ENCODE results near the gene ADM2. TPM values are rescaled to one million over a fixed set of nuclear protein-coding genes. Genes with fewer than 3 reads are reported as not detected.
"Not testable (repeated sequence)": the region's sequence is repeated elsewhere in the genome, so short reads cannot be mapped to it uniquely, and the experiment has no call there.

The ADM2 gene
- total RNA-seq, 1 donor from 2014 or later, result 2.2 TPM

- peak; percentile 70 for DNase-seq (ENCODE audit: low spot score)
- Mint-ChIP-seq H3K9me3 (no peaks in the 10 kb centered on the region), H3K4me3 (ENCODE audit: low read depth) (peak overlapping the region; percentile 91), H3K27me3 (ENCODE audit: low read depth) (no peaks in the 10 kb centered on the region), H3K27ac (peak overlapping the region; percentile 98), H3K36me3 (ENCODE audit: low read depth) (peaks cover 17% of the 10 kb centered on the region), H3K4me1 (ENCODE audit: low read depth) (peaks cover 38% of the 10 kb centered on the region)
- intact Hi-C loops (cut with micrococcal nuclease), result loop anchor here (1.0 to 2.0 kb wide), 4 partner anchors 8 to 90 kb away; partner anchors contain the start of genes CHKB and KLHDC7B
Measured at GRCh38 chr22:50531546-50531961, 50.2 kb downstream of the ADM2 start.

DNA sequence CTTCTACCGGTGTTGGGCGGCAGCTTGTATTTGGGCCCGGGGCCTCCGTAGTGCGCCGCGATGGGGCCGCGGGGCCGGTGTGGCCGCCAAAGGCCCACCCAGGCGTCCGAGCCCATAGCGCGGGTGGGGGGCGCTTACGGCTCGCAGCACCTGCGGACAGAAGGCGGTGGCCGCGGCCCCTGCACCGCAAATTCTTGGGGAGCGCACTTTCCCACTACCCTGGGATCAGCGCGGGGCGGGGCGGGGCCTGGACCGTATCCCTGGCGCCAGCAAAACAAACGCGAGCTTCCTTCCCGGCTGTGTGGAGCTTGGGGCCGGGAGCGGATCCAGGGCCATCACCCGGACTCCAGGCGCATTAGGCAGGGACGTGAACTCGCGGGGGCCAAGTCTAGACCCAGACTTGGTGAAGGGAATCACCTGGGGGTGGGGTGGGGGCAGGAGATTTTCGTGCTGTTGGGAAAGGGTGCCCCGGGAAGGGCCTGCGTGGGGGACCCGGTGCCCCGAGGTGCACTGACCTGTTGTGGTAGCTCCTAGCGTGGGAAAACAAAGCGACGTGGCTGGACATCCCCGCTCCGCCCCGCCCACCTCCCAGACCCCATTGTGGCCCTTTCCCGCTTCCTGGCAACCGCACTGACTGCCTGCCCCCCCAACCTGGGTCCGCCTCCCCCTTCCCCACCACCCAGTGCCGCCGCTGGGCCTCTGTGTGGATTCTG lies 50.8 kb downstream of the ADM2 start:
- Mint-ChIP-seq H3K27me3 (ENCODE audit: low read depth) (no peaks in the 10 kb centered on the region), H3K36me3 (ENCODE audit: low read depth) (peaks cover 12% of the 10 kb centered on the region), H3K4me3 (ENCODE audit: low read depth) (peak overlapping the region; percentile 91), H3K9me3 (no peaks in the 10 kb centered on the region), H3K4me1 (ENCODE audit: low read depth) (peaks cover 37% of the 10 kb centered on the region), H3K27ac (peak overlapping the region; percentile 98)
- intact Hi-C loops (cut with micrococcal nuclease), result loop anchor here (1.0 to 2.0 kb wide), 4 partner anchors 7 to 89 kb away; partner anchors contain the start of genes CHKB and KLHDC7B
- DNase-seq (ENCODE audit: low spot score), result peak; percentile 14

DNA sequence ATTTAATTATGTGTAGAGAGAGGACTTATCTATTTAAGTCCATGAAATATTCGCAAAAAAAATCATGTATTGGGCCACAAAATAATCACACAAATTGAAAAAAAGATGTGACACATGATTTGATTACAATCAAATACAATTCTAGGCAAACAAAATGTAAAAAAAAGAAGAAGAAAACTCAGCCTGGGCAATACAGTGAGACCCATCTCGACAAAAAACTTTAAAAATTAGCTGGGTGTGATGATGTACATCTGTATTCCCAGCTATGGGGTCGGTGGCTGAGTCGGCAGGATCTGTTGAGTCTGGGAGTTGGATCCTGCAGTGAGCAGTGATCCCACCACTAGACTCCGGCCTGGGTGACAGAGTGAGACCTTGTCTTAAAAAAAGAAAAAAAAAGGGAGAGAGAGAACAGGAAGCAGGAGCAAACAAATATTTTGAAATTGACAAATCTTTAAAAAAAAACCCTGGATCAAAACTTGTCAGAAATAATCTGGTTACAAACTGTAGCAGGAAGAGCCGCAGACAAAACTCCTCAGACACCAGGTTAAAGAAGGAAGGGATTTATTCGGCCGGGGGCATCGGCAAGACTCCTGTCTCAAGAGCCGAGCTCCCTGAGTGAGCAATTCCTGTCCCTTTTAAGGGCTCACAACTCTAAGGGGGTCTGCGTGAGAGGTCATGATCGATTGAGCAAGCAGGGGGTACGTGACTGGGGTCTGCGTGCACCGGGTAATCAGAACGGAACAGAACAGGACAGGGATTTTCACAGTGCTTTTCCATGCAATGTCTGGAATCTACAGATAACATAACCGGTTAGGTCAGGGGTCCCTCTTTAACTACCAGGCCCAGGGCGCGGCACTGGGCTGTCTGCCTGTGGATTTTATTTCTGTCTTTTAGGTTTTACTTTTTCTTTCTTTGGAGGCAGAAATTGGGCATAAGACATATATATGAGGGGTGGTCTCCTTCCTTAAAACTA lies 51.8 kb downstream of the ADM2 start:
- no peaks in the 10 kb centered on the region for H3K9me3 Mint-ChIP-seq
- H3K27me3 Mint-ChIP-seq (ENCODE audit: low read depth), result no peaks in the 10 kb centered on the region
- H3K4me3 Mint-ChIP-seq (ENCODE audit: low read depth), result peak overlapping the region; percentile 91
- no peak for DNase-seq (ENCODE audit: low spot score)
- peaks cover 5% of the 10 kb centered on the region for H3K36me3 Mint-ChIP-seq (ENCODE audit: low read depth)
- peak overlapping the region; percentile 81 for H3K27ac Mint-ChIP-seq
- H3K4me1 Mint-ChIP-seq (ENCODE audit: low read depth), result peaks cover 34% of the 10 kb centered on the region
- intact Hi-C loops (cut with micrococcal nuclease), result no loop called here

GRCh38 chr22:50533856-50534711 lies 52.7 kb downstream of the ADM2 start:
- H3K27me3 Mint-ChIP-seq (ENCODE audit: low read depth); H3K36me3 Mint-ChIP-seq (ENCODE audit: low read depth); intact Hi-C loops (cut with micrococcal nuclease); H3K4me3 Mint-ChIP-seq (ENCODE audit: low read depth); H3K9me3 Mint-ChIP-seq; DNase-seq (ENCODE audit: low spot score): not testable (repeated sequence)
- H3K27ac Mint-ChIP-seq, result peak overlapping the region; percentile 21
- peaks cover 35% of the 10 kb centered on the region for H3K4me1 Mint-ChIP-seq (ENCODE audit: low read depth)

DNA sequence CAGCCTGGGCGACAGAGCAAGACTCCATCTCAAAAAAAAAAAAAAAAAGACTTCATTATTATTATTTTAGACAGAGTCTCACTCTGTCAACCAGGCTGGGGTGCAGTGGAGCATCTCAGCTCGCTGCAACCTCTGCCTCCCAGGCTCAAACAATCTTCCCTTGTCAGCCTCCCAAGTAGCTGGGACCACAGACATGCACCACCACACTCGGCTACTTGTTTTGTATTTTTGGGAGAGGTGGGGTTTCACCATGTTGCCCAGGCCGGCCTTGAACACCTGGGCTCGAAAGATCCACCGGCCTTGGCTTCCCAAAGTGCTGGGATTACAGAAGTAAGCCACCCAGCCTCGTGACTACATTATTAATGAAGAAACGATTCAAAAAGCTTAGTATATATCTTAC lies 53.8 kb downstream of the ADM2 start:
- no peaks in the 10 kb centered on the region for H3K36me3 Mint-ChIP-seq (ENCODE audit: low read depth)
- intact Hi-C loops (cut with micrococcal nuclease), result no loop called here
- peaks cover 44% of the 10 kb centered on the region for H3K4me1 Mint-ChIP-seq (ENCODE audit: low read depth)
- no peaks in the 10 kb centered on the region for H3K9me3 Mint-ChIP-seq
- H3K27me3 Mint-ChIP-seq (ENCODE audit: low read depth), result no peaks in the 10 kb centered on the region
- DNase-seq (ENCODE audit: low spot score), result no peak
- no peak overlapping the region for H3K4me3 Mint-ChIP-seq (ENCODE audit: low read depth)
- H3K27ac Mint-ChIP-seq, result no peak overlapping the region

Other genes with a start within 250 kb of the ADM2 start
- 48.8 and 49.6 TPM in 2 replicates for gene TUBGCP6, start 236.5 kb upstream of the ADM2 start, total RNA-seq
- 60.0 and 62.9 TPM in 2 replicates for gene HDAC10, start 230.3 kb upstream of the ADM2 start, total RNA-seq
- gene MAPK12, start 219.9 kb upstream of the ADM2 start, total RNA-seq, result 16.3 and 17.6 TPM in 2 replicates
- gene MAPK11, start 211.2 kb upstream of the ADM2 start, total RNA-seq, result 19.0 and 20.9 TPM in 2 replicates
- 9.8 and 11.1 TPM in 2 replicates for gene PLXNB2, start 173.9 kb upstream of the ADM2 start, total RNA-seq
- 2.3 and 2.7 TPM in 2 replicates for gene DENND6B, start 154.5 kb upstream of the ADM2 start, total RNA-seq
- 42.9 and 45.0 TPM in 2 replicates for gene PPP6R2, start 138.2 kb upstream of the ADM2 start, total RNA-seq
- gene SBF1, start 6.5 kb upstream of the ADM2 start, total RNA-seq, result 102 and 106 TPM in 2 replicates
- gene MIOX, start 5.3 kb downstream of the ADM2 start, total RNA-seq, result 0.25 TPM in 1 of 2 replicates, not detected in the other
- gene LMF2, start 26.2 kb downstream of the ADM2 start, total RNA-seq, result 77.2 and 81.8 TPM in 2 replicates
- 112 and 115 TPM in 2 replicates for gene NCAPH2, start 26.7 kb downstream of the ADM2 start, total RNA-seq
- 3.8 and 8.7 TPM in 2 replicates for gene SCO2, start 44.1 kb downstream of the ADM2 start, total RNA-seq
- gene TYMP, start 48.5 kb downstream of the ADM2 start, total RNA-seq, result 35.9 and 36.9 TPM in 2 replicates
- gene KLHDC7B, start 64.4 kb downstream of the ADM2 start, total RNA-seq, result 3.0 and 3.3 TPM in 2 replicates
- 0.62 TPM in 1 of 2 replicates, not detected in the other for gene SYCE3, start 81.4 kb downstream of the ADM2 start, total RNA-seq
- gene CPT1B, start 96.9 kb downstream of the ADM2 start, total RNA-seq, result 68.2 and 74.3 TPM in 2 replicates
- gene CHKB, start 101.3 kb downstream of the ADM2 start, total RNA-seq, result 86.1 and 90.9 TPM in 2 replicates
- gene MAPK8IP2, start 119.2 kb downstream of the ADM2 start, total RNA-seq, result 0.09 and 0.16 TPM in 2 replicates
- gene ARSA, start 146.6 kb downstream of the ADM2 start, total RNA-seq, result 25.0 TPM in 2 replicates
- 0.16 and 0.25 TPM in 2 replicates for gene SHANK3, start 191.3 kb downstream of the ADM2 start, total RNA-seq